GM06990 (cell line): ENCODE results near the gene CITED1.

Experiments
- DNase-seq: peaks from one replicate; pipeline ENCODE4 v3.0.0-alpha.2; 2011; ENCODE audit not compliant: insufficient read length; ENCODE audit errors: extremely low read depth
- H3K27me3 ChIP-seq: replicated peaks from 2 replicates; pipeline ENCODE4 v1.6.0; 2011; ENCODE audit warnings: low read length; ENCODE audit not compliant: control insufficient read depth, insufficient read depth
- H3K36me3 ChIP-seq: 2 replicates; pipeline ENCODE4 v1.5.1; 2011; ENCODE audit warnings: low read length; ENCODE audit not compliant: control insufficient read depth, insufficient read depth
- H3K4me3 ChIP-seq: replicated peaks from 2 replicates; pipeline ENCODE4 v1.5.1; 2011; ENCODE audit warnings: low read depth, mild to moderate bottlenecking, control low read depth, low read length
- TF ChIP-seq, protein P1 (sequence below): IDR thresholded peaks from 2 replicates; pipeline ENCODE4 v1.5.1; 2011; ENCODE audit warnings: low read length, control low read depth, mild to moderate bottlenecking, inconsistent platforms; ENCODE audit not compliant: insufficient read depth, poor library complexity, severe bottlenecking

Gene CITED1

DNA sequence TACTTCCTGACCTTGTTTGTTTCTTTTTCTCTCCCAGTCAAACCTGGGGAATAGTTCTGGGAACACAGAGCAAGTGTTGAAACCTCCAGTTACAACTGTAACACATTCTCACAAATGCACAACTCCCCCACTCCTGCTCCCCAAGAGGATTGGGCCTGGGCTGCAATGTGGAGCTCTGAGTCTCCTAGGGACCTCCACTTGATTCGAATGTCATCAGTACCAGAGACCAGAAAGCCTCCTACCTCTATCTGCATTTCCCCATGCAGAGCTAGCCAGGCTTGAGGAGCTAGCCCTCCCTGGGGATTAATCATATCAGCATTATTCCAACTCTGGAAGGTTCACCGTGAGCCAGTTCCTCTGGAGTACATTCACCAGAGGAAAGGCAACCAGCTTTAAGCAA is 41.7 kb upstream of the CITED1 start:
- no peak for DNase-seq
- no peaks in the 10 kb centered on the region for H3K36me3 ChIP-seq
- TF ChIP-seq, protein P1, sequence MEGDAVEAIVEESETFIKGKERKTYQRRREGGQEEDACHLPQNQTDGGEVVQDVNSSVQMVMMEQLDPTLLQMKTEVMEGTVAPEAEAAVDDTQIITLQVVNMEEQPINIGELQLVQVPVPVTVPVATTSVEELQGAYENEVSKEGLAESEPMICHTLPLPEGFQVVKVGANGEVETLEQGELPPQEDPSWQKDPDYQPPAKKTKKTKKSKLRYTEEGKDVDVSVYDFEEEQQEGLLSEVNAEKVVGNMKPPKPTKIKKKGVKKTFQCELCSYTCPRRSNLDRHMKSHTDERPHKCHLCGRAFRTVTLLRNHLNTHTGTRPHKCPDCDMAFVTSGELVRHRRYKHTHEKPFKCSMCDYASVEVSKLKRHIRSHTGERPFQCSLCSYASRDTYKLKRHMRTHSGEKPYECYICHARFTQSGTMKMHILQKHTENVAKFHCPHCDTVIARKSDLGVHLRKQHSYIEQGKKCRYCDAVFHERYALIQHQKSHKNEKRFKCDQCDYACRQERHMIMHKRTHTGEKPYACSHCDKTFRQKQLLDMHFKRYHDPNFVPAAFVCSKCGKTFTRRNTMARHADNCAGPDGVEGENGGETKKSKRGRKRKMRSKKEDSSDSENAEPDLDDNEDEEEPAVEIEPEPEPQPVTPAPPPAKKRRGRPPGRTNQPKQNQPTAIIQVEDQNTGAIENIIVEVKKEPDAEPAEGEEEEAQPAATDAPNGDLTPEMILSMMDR = no peak
- H3K27me3 ChIP-seq = no peaks in the 10 kb centered on the region
- no peak overlapping the region for H3K4me3 ChIP-seq

DNA sequence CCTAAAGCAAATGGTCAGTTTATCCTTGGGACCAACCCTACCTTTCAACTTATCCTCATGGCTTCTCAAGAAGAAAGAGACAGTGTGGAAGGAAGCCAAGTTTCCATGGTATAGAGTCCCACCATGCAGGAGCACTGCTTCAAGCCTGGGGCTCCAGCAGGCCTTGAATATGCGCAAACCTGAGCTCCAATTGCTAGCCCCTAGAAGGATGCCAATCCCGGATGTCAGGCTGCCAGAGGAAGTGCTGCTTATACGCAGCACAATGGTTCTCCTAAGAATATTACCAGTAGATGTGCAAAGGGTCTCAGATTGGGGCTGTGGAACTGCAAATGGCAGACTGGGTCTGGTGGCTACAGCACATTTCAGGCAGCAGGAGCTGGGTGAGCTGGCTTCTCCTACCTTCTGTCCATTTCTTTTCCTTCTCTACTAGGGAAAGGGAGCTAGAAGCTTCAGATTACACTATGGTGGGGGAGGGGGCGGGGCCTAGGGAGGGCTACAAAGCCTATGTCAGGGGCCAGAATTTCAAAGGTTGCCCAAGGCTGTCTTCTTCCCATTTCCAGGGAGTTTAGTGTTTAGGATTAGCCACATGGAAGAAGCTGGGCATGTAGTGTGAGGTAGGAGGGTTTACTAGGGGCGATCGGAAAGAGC is 40.7 kb upstream of the CITED1 start:
- Histone ChIP-seq H3K27me3 (no peaks in the 10 kb centered on the region), H3K36me3 (no peaks in the 10 kb centered on the region), H3K4me3 (no peak overlapping the region)
- no peak for DNase-seq
- TF ChIP-seq, protein P1 = no peak

GRCh38 chrX:72340626-72341025 is 34.9 kb upstream of the CITED1 start:
- no peaks in the 10 kb centered on the region for H3K36me3 ChIP-seq
- no peak for DNase-seq
- TF ChIP-seq, protein P1 = no peak
- no peak overlapping the region for H3K4me3 ChIP-seq
- H3K27me3 ChIP-seq = no peaks in the 10 kb centered on the region

DNA sequence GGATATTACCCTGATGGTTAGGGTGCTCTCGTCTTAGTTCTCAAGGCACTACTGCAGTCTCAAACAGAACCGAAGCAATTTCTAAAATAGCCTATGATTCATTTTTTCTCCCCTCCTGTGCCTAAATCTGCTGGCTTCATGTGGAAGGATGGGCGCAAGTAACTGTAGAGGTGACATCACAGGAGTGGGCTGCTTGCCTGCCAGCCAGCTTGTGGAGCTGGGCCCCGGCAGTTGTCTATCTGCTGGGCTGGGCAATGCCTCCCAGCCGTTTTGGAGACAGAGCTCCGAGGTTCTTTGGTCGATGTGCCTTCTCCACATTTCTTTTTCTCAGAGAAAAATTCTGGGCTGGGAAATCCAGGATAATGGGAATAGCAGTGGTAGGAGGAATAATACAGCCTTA is 34.3 kb upstream of the CITED1 start:
- H3K36me3 ChIP-seq = no peaks in the 10 kb centered on the region
- no peaks in the 10 kb centered on the region for H3K27me3 ChIP-seq
- no peak overlapping the region for H3K4me3 ChIP-seq
- no peak for DNase-seq
- TF ChIP-seq, protein P1 = no peak

DNA sequence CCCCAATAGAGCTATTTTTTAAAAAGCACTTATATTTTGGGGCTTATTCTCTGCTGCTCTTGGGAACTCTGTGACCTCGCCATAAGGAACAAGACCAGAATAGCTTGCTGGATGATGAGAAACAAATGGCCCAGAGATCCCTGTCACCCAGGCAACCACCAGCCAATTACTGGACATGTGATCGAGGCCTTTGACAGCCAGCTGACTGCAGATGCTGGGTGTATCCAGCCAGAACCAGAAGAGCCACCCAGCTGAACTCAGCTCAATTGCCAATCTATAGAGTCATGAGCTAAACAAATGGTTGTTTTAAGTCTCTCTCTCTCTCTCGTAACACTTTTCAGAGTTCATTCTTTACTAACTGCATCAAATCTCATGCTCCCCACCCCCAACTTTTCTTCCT is 24.4 kb upstream of the CITED1 start:
- TF ChIP-seq, protein P1 = no peak

More for the DNA sequence above, 24.4 kb upstream of the CITED1 start:
- Histone ChIP-seq H3K27me3 (no peaks in the 10 kb centered on the region; the same call in 1 of the 2 replicates), H3K4me3 (no peak overlapping the region), H3K36me3 (no peaks in the 10 kb centered on the region)
- DNase-seq = no peak
